Left renal cortex interstitium (tissue), 4 donors: Measurements from ENCODE around the gene DCLRE1B. TPM values are rescaled to one million over a fixed set of nuclear protein-coding genes. Genes with fewer than 3 reads are reported as not detected.

Experiments used
- DNase-seq, 4 donors: peaks; one replicate each; pipeline ENCODE4 v3.0.0-alpha.2; 2013; ENCODE audit warnings: low read depth in 4 of 4, low spot score in 2 of 4, missing footprints in 1 of 4
- polyA plus RNA-seq, 4 donors: library from polyadenylated mRNA; unstranded; fragments of 120-200 nt; gene quantifications; one replicate each; pipeline ENCODE4 v1.2.1, GENCODE V29; 2013; ENCODE audit not compliant: insufficient read length in 4 of 4

DCLRE1B gene
- polyA plus RNA-seq, 4 donors, result 10.3 to 11.6 (median 10.7) TPM

GRCh38 chr1:113886417-113887401 lies 18.4 kb upstream of the DCLRE1B start:
- no peak for DNase-seq

DNA sequence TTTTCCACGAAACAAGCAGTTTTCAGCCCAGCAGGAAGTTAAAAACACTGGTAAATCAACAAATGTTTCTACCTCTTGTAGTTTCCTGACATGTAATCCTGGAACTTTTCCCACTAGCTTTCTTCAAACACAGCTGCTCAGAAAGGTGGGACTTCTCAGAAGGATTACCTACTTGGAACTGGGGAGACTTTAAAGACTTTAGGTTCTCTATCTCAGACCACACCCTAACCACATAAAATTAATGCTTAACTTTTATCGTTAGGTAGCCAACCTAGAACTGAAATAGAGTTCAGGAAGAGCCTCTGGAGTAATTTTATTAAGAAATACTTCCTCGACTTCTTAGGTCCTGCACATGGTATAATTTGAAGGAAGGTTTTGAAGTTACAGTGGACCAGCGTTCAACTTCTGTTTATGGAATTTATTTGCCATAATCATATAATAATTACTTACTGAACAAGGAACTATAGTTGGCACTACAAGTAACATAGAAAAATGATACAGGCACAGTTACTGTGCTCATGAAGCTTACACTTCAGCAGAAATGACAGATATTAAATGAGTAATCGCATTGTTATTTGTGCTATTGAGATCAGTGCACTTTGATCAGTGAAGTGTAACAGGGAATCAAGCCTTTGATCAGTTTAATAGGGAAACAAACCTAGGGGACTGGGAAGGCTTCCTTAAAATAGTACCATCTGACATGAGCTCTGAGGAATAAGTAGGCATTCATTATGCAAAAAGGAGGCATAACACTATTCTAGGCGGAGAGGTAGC lies 17.5 kb upstream of the DCLRE1B start, which contains the start of gene BCL2L15:
Gene BCL2L15 (minus strand): TSS at position 180 of the 774 bp plus-strand sequence. CDS start 206 bp downstream, outside the sequence.
- no peak for DNase-seq

GRCh38 chr1:113890816-113891215 lies 14.3 kb upstream of the DCLRE1B start:
- no peak for DNase-seq

- DNase-seq, result no peak
Observed at GRCh38 chr1:113891631-113892220, 13.4 kb upstream of the DCLRE1B start.

DNA sequence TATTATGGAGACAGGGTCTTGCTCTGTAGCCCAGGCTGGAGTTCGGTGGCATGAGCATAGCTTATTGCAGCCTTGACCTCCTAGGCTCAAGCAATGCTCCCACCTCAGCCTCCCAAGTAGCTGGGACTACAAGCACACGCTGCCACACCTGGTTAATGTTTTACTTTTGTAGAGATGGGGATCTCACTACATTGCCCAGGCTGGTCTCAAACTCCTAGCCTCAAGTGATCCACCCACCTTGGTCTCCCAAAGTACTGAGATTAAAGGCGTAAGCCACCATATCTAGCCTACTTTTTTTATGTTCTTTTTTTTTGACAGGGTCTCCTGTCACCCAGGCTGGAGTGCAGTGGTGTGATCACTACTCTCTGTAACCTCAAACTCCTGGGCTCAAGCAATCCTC lies 11.9 kb upstream of the DCLRE1B start:
- DNase-seq, result no peak

DNA sequence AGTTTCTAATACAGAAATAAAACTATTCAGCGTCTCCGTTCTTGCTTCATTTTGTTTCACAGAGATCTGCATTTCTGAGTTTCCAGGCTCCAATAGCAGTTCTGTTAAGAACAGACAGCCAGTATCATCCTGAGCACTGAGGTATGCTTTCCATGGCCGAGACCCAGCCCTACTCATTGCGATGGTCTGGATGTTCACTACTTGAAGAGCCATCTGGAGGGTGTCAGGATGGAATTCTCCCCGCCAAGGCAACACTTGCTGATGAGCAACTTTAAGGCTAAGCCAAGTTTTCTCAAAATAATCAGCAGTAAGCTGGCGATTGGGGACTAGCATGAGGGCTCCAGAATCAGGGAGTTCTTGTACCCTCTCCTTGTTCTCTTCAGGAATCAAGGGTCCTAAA lies 10.0 kb upstream of the DCLRE1B start:
- no peak for DNase-seq

- DNase-seq, result no peak
Observed at GRCh38 chr1:113895961-113896360, 9.2 kb upstream of the DCLRE1B start.

- no peak for DNase-seq
Observed at GRCh38 chr1:113898241-113898814, 6.8 kb upstream of the DCLRE1B start.

GRCh38 chr1:113899111-113899510 lies 6.0 kb upstream of the DCLRE1B start:
- DNase-seq, result no peak

- no peak for DNase-seq
Observed at GRCh38 chr1:113901191-113901590, 3.9 kb upstream of the DCLRE1B start.

- no peak for DNase-seq
Observed at GRCh38 chr1:113903501-113904292, 1.4 kb upstream of the DCLRE1B start.

DNA sequence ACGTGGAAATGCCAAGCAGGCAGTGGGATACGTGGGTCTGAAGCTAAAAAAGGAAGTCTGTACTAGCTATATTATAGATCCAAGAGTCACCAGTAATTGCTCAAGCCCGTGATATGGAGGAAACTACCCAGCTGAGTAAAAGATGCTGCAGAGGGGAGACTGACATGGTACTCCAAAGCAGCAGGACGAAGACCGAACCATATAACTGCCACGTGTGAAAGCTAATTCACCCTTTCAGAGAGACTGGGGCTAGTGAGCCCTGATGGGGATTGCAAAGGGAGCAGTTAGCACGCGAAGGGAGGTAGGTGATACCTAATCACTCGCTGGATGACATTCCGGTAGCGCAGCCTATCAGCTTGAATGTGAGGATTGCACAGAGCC lies 843 bp upstream of the DCLRE1B start:
- no peak for DNase-seq

DNA sequence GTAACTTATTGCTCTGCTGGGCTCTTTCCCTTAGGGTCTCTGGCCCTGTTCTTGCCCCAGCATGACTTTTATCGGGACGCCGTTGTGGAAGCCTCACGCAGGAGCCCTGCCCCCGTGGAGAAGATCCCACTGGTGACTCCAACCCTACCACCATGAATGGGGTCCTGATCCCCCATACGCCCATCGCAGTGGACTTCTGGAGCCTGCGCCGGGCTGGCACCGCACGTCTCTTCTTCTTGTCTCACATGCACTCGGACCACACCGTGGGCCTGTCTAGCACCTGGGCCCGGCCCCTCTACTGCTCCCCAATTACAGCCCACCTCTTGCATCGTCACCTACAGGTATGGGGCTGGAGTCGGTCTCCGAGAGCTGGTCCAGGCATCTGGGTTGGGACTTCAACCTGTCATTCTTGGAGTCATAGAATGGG lies 322 bp downstream of the DCLRE1B start:
- peak in 1 of 4 donors; percentile 3 for DNase-seq

DNA sequence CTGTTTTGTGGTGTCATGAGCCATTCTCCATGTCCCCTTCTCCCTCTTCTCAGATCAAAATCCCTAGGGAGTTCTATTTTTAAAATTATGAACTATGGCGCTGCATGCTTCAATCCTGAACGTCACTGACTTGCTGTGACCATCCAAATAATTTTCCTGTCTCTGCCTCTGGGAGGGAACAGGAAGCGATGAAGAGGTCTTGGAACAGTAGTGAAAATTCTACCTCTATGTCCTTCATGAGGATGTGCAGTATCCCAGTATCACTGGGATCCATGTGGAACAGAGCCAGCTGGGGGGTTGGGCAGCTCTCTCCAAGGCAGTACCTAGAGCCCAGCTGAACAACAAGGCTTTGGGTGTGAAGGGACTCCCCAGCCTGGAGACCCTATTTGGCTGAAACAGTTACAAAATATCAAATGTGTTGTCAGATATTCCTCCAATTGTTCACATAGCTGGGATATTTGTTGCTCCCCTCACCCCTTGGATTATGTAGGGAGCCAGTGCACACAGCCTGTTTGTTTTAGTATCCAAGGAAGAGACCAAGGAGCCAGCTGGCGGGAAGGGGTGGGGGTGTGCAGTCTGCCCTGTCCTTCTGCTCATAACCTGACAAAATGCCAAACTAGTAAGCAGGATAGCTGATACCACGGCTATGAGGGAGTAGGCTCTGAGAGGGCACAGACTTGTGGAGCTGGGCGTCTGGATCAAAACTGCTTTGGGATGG lies 7.6 kb downstream of the DCLRE1B start:
- no peak for DNase-seq

GRCh38 chr1:113913312-113913668 lies 8.2 kb downstream of the DCLRE1B start:
- DNase-seq, result no peak

DNA sequence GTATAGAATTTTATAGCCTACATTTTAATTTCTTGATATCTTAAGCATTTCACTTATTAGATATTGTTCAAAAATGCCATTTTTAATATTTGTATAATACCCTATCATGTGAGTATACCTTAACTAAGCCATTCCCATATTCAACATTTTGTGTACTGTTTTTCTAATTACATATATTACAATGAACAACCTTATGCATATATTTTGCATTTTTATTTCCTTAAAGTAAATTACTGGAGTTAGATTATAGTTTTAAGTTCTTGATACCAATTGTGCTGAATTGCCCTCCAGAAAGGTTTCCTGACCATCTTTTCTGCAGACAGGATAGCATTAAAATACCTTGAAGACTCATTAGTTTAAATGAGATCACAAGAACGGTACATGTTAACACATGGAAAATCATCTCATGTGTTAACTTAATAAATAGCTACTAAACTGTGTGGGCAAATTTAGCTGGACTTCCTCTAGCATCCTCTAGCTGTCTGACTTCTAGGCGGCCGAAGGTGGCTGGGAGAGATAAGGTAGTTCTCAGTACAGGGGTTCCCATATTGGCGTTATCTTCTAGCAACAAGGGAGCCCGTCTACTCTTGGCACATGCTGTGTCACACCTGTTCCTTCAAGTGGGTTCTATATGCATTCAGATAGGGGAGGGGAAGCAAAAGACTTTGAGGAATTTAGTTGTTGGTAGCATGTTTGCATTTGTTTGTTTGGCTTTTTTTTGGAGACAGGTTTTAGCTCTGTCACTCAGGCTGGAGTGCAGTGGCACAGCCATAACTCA lies 8.9 kb downstream of the DCLRE1B start:
- no peak for DNase-seq

DNA sequence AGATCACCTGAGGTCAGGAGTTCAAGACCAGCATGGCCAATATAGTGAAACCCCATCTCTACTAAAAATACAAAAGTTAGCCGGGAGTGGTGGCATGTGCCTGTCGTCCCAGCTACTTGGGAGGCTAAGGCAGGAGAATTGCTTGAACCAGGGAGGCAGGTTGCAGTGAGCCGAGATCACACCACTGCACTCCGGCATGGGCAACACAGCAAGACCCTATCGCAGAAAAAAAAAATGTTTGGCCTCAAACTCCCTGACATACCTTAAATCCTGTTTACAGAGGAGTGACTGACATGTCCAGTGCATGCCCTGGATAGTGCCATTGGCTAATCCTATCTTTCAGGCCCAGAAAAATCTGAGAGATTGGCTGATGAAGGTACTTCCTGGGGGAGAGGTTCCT lies 11.8 kb downstream of the DCLRE1B start:
- no peak for DNase-seq

DNA sequence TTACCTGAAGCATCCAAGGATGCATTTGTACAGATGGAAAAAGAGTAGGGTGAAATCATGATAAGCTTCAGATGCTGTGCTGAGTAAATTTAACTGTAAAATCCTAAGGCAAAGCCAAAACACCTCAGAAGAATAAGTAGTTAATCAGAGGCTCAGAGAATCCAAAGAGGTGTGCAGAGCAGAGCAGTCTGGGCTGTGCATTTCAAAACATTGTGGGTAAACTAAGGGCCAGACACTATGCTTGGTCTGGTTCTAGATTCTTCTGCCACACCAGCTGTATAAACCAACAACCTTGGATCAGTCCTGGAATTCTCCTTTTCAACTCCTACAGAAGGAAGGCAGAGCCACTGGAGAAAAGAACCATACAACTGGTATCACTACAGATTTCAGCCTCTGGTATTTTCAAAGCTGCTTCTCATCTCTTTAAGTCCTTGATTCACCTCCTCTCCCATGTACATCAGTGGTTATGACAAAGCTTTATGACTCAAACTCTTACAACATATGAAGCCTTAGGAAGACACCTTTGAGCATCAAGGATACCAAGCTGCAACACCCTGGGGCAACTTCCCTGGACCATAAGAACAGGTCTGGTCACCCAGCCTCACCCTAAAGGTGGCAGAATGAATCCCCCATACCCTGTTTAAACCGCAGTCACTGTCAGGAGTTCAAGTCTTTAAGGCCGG lies 12.4 kb downstream of the DCLRE1B start:
- DNase-seq, result no peak
